GM18499 (cell line): ENCODE measurements around the gene TCF12.
"Not testable (repeated sequence)": the region's sequence is repeated elsewhere in the genome, so short reads cannot be mapped to it uniquely, and the experiment has no call there.

Experiments used
- ATAC-seq: cut with Tn5 transposase; IDR thresholded peaks from one replicate; pipeline ENCODE4 v1.9.1; 2021; ENCODE audit warnings: moderate number of reproducible peaks; ENCODE audit not compliant: insufficient read depth, unreplicated experiment

Gene TCF12

DNA sequence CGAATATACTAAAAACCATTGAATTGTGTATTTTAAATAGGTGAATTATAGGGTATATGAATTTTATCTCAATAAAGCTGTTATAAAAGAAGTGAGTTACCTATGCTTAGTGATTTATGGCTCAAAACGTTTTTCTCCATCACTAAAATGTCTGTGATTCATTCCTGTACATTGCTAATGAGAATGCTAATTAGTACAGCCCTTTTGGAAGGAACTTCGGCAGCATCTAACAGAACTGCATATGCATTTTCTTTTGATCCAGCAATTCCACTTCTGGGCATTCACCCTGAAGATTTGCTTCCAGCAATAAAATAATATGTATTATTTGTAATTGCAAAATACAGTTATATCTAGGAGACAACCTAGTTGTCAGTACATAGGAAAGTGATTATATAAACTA lies 53.6 kb downstream of the TCF12 start:
- no peak for ATAC-seq

DNA sequence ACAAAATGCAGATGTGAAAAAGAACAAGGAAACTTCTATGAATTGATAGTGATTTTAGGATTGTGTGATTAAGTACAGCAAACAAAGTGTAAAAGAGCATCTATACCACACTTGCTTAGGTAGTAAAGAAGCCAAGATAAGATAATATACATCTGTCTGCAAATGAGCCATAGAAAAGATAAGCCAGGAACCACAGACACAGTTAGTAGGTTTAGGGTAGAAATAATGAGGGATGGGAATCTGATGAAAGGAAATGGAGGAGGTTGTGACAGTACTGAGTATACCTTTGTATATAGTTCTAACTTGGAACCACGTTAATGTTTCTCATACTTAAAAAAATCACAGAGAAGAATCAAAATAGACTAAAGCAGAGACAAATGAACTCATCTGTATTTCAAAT lies 54.0 kb downstream of the TCF12 start:
- no peak for ATAC-seq

DNA sequence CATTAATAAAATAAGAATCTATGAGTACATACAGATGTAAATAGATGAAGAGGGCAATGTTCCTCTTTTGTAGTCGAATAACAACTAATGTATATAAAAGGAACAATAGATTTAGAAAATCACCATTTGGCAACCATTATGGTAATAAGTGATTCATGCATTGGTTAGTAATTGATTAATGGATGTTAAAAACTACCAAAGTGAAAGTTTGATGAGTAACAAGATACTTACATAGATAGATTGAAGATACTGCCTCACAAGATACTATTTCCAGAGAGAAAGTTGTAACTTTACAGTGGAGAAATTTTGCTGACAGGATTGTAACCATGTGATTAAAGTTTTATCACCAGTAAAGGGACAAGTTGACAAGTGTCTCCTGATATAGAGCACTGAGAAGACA lies 55.0 kb downstream of the TCF12 start:
- ATAC-seq, result no peak

DNA sequence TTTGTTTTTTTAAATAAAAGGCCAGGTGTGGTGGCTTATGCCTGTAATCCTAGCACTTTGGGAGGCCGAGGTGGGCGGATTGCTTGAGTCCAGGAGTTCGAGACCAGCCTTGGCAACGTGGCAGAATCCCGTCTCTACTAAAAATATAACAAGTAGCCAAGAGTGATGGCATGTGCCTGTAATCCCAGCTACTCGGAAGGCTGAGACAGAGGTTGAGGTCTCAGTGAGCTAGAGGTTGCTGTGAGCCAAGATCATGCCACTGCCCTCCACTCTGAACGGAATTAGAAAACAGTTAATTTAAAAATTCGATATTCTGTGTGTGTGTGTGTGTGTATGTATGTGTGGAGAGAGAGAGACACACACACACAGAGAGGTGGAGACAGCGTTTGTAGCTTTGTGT lies 58.8 kb downstream of the TCF12 start:
- no peak for ATAC-seq

DNA sequence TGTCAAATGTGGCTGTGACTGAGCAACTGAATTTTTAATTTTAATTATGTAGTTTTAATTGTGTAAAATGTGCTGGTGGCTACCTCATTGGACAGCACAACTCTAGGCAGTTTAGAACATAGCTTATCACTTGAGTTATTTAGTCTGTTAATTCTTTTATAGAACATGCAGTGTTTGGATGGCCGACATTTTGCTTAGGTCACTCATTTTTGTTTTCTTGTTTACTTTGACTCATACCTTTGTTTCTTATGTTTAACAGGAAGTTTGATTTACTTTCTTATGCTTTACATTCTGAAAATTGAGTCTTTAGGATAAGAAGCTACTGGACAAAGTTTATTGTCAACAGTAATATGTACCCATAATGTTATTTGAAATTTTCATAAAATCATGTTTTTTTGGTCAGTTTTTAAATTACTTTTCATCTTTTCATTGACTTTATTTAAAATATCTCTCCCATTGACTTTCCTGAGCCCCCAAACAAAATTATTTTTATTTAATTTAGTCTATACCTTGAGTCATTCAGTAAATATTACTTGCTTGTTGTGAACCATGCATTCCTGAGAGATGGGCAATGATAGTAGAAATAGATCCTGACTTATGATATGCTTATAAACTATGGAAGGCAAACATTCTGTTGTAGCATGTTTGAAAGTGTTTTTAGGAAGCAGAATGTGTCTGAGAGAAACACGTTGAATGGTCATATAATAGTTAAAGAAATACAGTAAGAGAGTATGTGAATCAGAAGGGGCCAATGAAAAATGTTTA lies 60.6 kb downstream of the TCF12 start:
- ATAC-seq, result no peak

DNA sequence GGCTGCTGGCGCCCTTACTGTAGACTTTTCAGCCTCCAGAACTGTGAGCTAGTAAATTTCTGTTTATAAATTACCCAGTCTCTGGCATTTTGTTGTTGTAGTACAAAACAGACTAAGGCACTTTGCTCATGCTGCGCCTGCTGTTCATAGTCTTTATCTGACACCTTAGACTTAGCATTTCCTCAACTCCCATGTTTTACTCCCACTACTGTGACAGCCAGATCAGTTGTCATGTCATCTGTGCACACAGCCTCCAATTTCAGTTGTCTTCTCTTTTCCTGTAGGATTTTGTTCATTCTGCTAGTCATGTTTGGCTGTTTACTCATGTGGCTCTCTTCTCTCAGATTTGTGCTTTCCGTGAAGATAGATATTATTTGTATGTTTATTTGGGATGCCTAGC lies 62.0 kb downstream of the TCF12 start:
- no peak for ATAC-seq

DNA sequence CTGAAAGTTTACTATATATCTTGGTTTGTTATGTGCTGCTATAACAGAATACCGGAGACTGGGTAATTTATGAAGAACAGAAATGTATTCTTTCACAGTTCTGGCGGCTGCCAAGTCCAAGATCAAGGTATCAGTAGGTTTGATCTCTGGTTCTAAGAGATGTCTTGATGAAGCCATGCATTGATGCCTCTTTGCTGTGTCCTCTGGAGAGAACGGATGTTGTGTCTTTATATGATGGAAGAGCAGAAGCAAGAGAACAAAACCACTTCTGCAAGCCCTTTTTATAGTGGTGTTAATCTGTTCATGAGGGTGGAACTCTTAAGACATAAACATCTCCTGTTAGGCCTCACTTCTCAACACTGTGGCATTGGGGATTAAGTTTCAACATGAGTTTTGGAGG lies 62.7 kb downstream of the TCF12 start:
- ATAC-seq, result no peak

DNA sequence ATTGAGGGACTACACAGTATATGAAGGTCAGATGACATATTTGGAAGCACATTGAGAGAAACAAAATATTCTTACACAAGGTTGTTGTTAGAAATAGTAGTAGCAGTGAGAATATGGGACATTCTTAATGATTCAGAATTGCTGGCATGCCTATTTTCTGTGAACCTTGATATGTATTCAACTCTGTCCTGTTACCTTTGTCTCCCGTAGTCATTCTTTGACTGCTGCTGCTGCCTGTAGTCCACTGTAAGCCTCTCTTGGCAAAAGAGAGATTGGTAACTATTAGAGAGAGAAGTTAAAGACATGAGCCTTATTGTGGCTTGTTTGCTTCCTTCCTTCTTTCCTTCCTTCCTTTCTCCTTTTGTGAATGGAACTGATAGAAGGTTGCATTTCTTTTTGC lies 64.5 kb downstream of the TCF12 start:
- no peak for ATAC-seq

DNA sequence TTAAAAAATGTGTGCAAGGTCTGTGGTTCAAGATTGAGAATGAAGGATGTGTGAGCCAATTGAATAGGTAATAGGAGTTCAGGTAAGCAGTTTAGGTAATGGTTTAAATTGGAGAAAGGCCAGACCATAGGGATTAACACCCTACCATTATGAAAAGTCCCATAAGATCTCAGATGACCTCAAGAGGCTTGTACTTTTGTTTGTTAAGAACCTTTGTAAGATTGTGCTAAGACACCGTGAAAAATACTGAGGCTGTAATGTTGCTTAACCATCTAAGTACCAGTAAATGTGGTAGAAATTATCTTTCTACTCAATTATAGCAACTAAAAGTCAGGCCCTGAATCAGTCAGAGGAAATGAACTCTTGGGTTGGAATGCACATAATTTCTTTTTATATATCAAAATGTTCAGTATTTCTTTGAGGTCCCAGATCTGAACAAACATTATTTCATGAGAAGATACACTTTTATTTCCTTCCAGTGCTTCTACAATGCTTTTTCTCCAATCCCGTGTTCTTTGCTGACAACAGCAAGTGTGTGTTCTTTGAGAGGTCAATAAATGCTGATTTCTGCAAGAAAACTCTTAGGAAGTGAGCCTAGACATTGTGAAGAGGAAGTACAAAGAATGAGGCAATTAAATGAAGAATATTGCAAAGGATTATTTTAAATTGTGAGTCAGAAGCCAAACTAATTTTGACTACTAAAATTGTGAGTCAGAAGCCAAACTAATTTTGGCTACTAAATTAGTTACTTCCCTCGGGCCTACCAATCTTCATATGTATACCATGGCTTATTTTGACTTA lies 66.4 kb downstream of the TCF12 start:
- no peak for ATAC-seq

DNA sequence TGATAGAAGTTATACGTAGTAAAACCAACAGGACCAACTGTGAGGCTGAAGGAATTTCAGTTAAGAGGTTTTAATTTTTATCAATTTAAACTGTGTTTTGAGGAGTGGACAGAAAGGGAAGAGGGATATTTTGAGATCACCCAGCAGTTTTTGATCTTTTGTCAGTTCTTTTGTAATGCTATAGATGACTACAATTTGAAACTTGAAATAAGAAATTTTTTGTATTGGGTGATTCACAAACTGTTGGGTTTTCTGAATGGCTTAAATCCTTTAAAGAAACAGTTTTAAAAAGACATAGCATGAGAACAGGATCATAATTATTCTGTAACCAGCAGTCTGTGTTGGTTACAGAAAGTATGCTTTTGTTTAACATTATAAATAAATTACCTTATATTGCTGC lies 67.4 kb downstream of the TCF12 start:
- no peak for ATAC-seq

DNA sequence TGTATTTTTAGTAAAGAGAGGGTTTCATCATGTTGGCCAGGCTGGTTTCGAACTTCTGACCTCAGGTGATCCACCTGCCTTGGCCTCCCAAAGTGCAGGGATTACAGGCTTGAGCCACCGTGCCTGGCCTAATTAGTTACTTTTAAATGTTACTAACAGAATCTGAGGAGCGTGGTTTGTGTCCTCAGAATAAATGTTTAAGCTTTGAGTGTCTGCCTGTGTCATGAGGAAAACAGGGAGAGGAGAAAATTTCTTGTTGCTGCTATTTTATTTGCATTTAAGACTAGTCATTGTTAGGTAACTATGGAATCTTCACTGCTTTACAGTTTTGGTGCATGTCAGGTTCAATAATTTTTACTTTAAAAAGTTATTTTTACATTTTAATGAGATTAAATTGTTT lies 68.8 kb downstream of the TCF12 start:
- ATAC-seq, result no peak

DNA sequence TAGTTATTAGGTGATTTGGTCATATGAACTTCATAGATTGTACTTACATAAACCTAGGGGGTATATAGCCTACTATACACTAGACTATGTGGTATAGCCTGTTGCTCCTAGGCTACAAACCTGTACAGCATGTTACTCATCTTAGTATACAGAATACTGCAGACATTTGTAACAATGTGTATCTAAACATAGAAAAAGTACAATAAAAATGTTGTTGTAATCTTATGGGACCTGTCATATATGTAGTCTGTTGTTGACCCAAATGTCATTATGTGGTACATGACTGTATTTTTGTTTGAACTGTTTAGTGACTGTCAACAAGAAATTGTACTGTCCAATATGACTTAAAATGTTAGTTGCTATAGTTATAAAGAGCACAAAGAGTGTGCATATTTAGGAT lies 69.8 kb downstream of the TCF12 start:
- ATAC-seq, result no peak

DNA sequence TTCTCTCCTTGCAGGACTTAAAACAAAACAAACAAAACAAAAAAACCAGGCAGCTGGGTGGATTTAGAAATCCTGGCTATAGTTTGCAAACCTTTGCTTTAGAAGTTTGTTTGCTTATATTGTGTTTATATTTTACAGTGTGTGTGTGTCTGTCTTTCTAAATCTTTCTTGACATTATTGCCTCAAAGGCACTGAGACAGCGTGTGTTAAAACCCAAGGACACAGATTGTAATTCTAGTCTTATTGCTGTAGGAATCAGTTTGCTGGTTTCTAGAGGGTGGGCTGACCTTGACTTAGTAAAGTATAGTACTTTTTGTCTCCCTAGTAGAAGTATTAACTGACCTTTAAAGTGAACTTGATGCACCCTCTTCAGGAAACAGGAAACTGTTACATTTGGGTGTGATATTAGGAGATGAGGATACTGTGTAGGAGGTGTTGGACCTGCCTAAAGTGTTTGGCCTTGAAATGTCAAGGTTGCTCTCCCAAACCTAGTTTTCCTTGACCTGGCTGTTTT lies 71.0 kb downstream of the TCF12 start:
- ATAC-seq, result no peak

DNA sequence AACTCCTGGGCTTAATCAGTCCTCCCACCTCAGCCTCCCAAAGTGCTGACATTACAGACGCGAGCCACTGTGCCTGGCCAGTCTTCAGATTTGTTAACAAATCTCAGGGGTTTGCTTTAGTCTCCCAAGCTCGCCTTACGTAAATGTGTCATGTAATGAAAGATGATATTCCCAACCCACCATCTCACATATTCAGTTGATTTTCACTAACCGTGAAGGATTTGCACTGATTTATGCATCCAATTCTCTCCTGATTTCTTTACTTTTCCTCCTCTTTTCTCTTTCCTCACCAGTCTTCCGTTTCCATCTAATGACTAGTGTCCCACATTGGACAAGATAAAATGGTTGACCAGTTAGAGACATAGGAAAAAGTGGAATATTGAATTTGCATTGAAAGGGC lies 72.6 kb downstream of the TCF12 start:
- ATAC-seq, result no peak

DNA sequence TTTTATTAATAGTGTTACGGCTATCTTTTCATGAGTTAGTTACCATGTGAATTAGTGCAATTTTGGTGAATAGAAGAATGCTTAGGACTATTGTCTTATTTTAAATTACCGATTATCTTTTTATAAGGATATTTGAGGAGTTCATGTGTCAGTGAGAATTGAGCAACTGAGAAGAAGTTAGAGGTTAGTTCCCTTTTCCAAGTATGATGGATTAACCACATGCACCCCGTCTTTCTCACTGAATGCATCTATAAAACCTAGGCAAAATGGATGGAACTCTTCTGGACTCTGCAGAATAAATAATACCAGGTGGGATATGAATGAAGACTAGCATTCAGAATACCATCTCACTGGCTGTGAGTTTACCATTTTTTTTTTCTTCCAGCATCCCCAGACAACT lies 74.3 kb downstream of the TCF12 start:
- ATAC-seq, result no peak

DNA sequence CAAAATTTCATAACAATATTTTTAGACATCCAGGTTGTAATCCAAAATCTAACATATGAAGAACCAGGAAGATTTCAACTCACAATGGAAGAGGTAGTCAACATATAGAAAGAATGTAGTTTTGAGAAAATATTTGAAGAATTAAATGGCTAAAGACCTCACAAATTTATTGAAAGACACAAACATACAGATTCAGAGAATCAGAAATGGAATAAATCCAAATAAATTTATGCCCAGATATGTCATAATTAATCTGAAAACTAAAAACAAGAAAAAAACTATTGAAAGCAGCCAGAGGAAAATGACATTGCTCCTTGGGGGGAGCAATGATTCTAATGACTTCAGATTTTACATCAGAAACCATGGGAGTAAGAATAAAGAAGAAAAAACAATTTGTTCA lies 75.8 kb downstream of the TCF12 start:
- ATAC-seq, result no peak

DNA sequence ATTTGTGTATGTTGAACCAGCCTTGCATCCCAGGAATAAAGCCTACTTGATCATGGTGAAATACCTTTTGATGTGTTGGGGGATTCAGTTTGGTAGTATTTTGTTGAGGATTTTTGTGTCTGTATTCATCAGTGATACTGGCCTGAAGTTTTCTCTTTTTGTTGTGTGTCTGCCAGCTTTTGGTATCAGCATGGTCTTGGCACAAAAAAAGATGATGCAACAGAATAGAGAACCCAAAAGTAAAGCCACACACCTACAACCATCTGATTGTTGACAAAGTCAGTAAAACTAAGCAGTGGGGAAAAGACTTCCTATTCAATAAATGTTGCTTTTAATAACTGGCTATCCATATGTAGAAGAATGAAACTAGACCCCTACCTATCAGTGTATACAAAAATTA lies 77.6 kb downstream of the TCF12 start:
- no peak for ATAC-seq

DNA sequence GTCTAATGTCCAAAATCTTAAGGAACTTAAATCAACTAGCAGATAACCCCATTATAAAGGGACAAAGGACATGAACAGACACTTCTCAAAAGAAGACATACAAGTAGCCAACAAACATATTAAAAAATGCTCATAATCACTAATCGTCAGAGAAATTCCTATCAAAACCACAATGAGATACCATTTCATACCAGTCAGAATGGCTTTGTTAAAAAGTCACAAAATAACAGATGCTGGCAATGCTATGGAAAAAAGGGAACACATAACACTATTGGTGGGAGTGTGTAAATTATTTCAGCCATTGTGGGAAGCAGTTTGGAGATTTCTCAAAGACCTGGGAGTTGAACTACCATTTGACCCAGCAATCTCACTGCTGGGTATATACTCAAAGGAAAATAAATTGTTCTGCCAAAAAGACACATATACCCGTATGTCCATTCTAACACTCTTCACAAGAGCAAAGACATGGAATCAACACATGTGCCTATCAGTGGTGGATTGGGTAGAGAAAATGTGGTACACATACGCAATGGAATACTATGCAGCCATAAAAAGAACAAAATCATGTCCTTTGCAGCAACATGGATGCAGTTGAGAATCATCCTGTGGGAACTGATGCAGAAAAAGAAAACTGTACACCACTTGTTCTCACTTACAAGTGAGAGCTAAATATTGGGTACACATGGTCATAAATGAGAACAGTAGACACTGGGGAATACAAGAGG lies 78.5 kb downstream of the TCF12 start:
- ATAC-seq, result no peak

DNA sequence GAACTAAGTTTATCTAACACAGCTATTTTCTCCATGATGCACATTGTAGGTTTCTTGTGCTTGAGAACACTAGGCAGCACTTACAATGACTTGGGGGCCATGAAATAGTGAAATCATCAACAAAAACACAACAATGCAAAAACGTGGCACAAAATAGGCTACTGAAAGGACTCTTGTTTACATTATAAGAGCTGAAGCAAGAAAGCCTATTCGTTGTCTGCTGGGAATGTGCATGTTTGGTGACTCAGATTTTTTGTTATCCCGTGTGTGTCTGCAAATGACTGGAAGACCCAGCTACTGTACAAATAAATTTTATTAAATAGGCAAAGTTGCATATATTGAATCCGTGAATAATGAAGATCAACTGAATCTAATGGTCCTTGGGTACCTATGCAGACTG lies 85.0 kb downstream of the TCF12 start:
- ATAC-seq, result no peak

DNA sequence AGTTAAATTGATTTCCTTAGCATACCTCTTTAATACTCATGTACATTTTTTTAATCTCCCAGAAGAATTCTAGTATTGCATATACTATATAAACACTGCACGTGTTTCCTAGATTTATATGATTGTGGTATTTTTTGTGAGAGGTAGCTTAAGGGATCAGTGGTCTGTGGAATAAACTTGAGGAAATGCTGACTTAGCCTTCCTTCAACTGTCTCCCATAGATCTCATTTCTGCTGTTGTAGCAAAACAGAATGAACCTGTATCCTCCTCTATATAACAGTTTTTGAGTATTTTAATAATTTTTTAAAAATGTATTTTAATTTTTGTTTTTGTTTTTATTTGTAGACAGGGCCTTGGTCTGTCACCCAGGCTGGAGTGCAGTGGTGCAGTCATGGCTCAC lies 86.8 kb downstream of the TCF12 start:
- ATAC-seq, result no peak

DNA sequence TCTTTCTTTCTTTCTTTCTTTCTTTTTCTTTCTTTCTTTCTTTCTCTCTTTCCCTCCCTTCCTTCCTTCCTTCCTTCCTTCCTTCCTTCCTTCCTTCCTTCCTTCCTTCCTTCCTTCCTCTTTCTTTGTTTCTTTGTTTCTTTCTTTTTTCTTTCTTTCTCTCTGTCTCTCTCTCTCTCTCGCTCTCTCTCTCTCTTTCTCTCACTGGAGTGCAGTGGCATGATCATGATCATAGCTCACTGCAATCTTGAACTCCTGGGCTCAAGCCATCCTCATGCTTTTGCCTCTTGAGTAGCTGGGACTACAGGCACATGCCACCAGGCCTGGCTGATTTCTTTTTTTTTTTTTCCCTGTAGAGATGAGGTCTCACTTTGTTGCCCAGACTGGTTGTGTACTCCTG lies 89.4 kb downstream of the TCF12 start:
- not testable (repeated sequence) for ATAC-seq
